Ovary (tissue), 9 donors: ENCODE measurements around the gene USP32. TPM values are rescaled to one million over a fixed set of nuclear protein-coding genes. Genes with fewer than 3 reads are reported as not detected.

Source experiments
- DNase-seq, 5 donors: peaks; one replicate each; pipeline ENCODE4 v3.0.0-alpha.2; 2019 to 2020
- H3K27ac ChIP-seq, 2 donors: fragments of 200-600 bp; one replicate each; pipeline versions ENCODE4 v1.5.1 to v1.8.0; 2019 to 2022
- H3K27me3 ChIP-seq: fragments of 200-600 bp; one replicate; pipeline ENCODE4 v1.8.0; 2022
- H3K36me3 ChIP-seq: fragments of 200-600 bp; sonication (generic); one replicate; pipeline ENCODE4 v1.5.1; 2019
- H3K4me1 ChIP-seq: one replicate; pipeline ENCODE4 v1.8.1; 2013; ENCODE audit warnings: mild to moderate bottlenecking, moderate library complexity; ENCODE audit not compliant: insufficient read depth
- H3K4me3 ChIP-seq: fragments of 200-600 bp; sonication (generic); one replicate; pipeline ENCODE4 v1.5.1; 2017
- H3K9me3 ChIP-seq, 2 donors: fragments of 200-600 bp in 1 of 2; sonication (generic) in 1 of 2; one replicate each; pipeline versions ENCODE4 v1.5.1 to v1.8.1; 2013 to 2019; ENCODE audit warnings: mild to moderate bottlenecking in 1 of 2, moderate library complexity in 1 of 2
- CTCF ChIP-seq, 3 donors: fragments of 450-650 bp in 2 of 3; fragments of 200-600 bp in 1 of 3; IDR thresholded peaks; one replicate each; pipeline versions ENCODE4 v1.5.1 to v1.8.0; 2016 to 2022; ENCODE audit warnings: antibody characterized with exemption in 3 of 3, mild to moderate bottlenecking in 1 of 3
- EP300 ChIP-seq: sonication (generic); formaldehyde crosslinking; IDR thresholded peaks from one replicate; pipeline ENCODE4 v1.6.1; 2017; ENCODE audit warnings: antibody characterized with exemption
- POLR2A ChIP-seq: fragments of 450-650 bp; IDR thresholded peaks from one replicate; pipeline ENCODE4 v1.6.1; 2017; ENCODE audit warnings: antibody characterized with exemption, mild to moderate bottlenecking, moderate library complexity
- WGBS, 3 donors: extraction: QIAGEN DNeasy Blood & Tissue Kit in 1 of 3; methylation state at CpG; one replicate each; pipeline versions ENCODE4 v1.1.5 to v1.1.7; 2013 to 2017; 5-methylcytosine and 5-hydroxymethylcytosine counted together
- intact Hi-C, 4 donors: fragments of 100-400 bp; cut with DNase I; formaldehyde crosslinking; loops; one replicate each; pipeline versions ENCODE4 v1.11.0 to v1.15.1; 2022 to 2023
- polyA plus RNA-seq, 2 donors: library from polyadenylated mRNA; stranded (reverse); fragments of 200-250 nt in 1 of 2; fragments of 350-450 nt in 1 of 2; fragmentation: Illumina TruSeq in 1 of 2; extraction: RNeasy Lipid Tissue Mini Kit (QIAGEN cat#74804) in 1 of 2; gene quantifications; one replicate each; pipeline ENCODE4 v1.2.3, GENCODE V29; 2013 to 2014
- total RNA-seq, 7 donors: library from RNA; depleted of rRNA in 2 of 7; stranded (reverse); fragments of >200 nt in 2 of 7; fragmentation: NEBNext Ultra II Directional in 3 of 7; extraction: Animal tissue kit (Norgen Biotek cat#: 25700) in 3 of 7; gene quantifications; one replicate each; pipeline versions ENCODE4 v1.1.0 to v1.2.4, GENCODE V29; 2016 to 2023
- donor health status: DM: no; HTN: no; CAD: no; lungs with moderate emphysema.
- donor health status: DM: no; HTN: no; CAD: no.
- donor health status: Bipolar disorder and iron deficiency.
- donor health status: DM: yes; HTN: yes; CAD: no.
- donor health status: DM: no; HTN: no; CAD: no.
- donor health status: DM: yes; HTN: yes; CAD: no.

USP32 gene
- total and polyA plus RNA-seq, 9 donors, result 8.7 to 37.6 (median 32.9) TPM

GRCh38 chr17:60283816-60284215 lies 108.1 kb downstream of the USP32 start:
- Histone ChIP-seq H3K4me3 (no peak overlapping the region), H3K9me3 (no peaks in the 10 kb centered on the region), H3K27ac (no peak overlapping the region), H3K36me3 (no peaks in the 10 kb centered on the region), H3K4me1 (no peaks in the 10 kb centered on the region), H3K27me3 (no peaks in the 10 kb centered on the region)
- intact Hi-C loops, result no loop called here
- no peak for TF ChIP-seq POLR2A
- TF ChIP-seq EP300, result no peak
- no peak for TF ChIP-seq CTCF (IDR thresholded peaks at IDR 0.05)
- WGBS, 3 donors, result 95 to 97% (median 97%) methylated on average over 3 of the region's 3 CpGs
- no peak for DNase-seq

- TF ChIP-seq POLR2A (no peak), EP300 (no peak), CTCF (IDR thresholded peaks at IDR 0.05) (no peak)
- H3K27ac ChIP-seq, result no peak overlapping the region
- no peaks in the 10 kb centered on the region for H3K4me1 ChIP-seq
- no peaks in the 10 kb centered on the region for H3K27me3 ChIP-seq
- intact Hi-C loops, result no loop called here
- H3K4me3 ChIP-seq, result no peak overlapping the region
- no peaks in the 10 kb centered on the region for H3K36me3 ChIP-seq
- no peaks in the 10 kb centered on the region for H3K9me3 ChIP-seq
- DNase-seq, result no peak
Observed at GRCh38 chr17:60280673-60281072, 111.3 kb downstream of the USP32 start.

GRCh38 chr17:60278237-60278636 lies 113.7 kb downstream of the USP32 start:
- no peaks in the 10 kb centered on the region for H3K4me1 ChIP-seq
- H3K27ac ChIP-seq, result no peak overlapping the region
- intact Hi-C loops, result no loop called here
- TF ChIP-seq CTCF (IDR thresholded peaks at IDR 0.05), result no peak
- WGBS, 3 donors, result 80 to 86% (median 80%) methylated on average over 2 of the region's 2 CpGs
- no peak for DNase-seq
- H3K9me3 ChIP-seq, result no peaks in the 10 kb centered on the region
- no peaks in the 10 kb centered on the region for H3K27me3 ChIP-seq
- no peaks in the 10 kb centered on the region for H3K36me3 ChIP-seq
- H3K4me3 ChIP-seq, result no peak overlapping the region

GRCh38 chr17:60277258-60277657 lies 114.7 kb downstream of the USP32 start:
- Histone ChIP-seq H3K4me1 (no peaks in the 10 kb centered on the region), H3K27me3 (no peaks in the 10 kb centered on the region), H3K27ac (no peak overlapping the region), H3K36me3 (no peaks in the 10 kb centered on the region), H3K9me3 (no peaks in the 10 kb centered on the region), H3K4me3 (no peak overlapping the region)
- intact Hi-C loops, result no loop called here
- no peak for TF ChIP-seq CTCF (IDR thresholded peaks at IDR 0.05)
- no peak for TF ChIP-seq EP300
- TF ChIP-seq POLR2A, result no peak
- WGBS, 3 donors, result 90 to 94% (median 93%) methylated on average over 1 of the region's 1 CpG
- no peak for DNase-seq

GRCh38 chr17:60269417-60269816 lies 122.5 kb downstream of the USP32 start:
- no peak for TF ChIP-seq POLR2A
- no peak for TF ChIP-seq EP300
- no peak for TF ChIP-seq CTCF (IDR thresholded peaks at IDR 0.05)
- no peak overlapping the region for H3K4me3 ChIP-seq
- H3K9me3 ChIP-seq, result no peaks in the 10 kb centered on the region
- intact Hi-C loops, result no loop called here
- H3K36me3 ChIP-seq, result no peaks in the 10 kb centered on the region
- no peaks in the 10 kb centered on the region for H3K27me3 ChIP-seq
- H3K27ac ChIP-seq, result no peak overlapping the region
- DNase-seq, result no peak
- H3K4me1 ChIP-seq, result no peaks in the 10 kb centered on the region
- 68 to 77% (median 72%) methylated on average over 1 of the region's 1 CpG for WGBS, 3 donors
